ENCODE measurements around the gene ULK4.

- no peak for TF ChIP-seq CTCF (IDR thresholded peaks at IDR 0.05)
- no peak for TF ChIP-seq POLR2AphosphoS5 (IDR thresholded peaks at IDR 0.05; ENCODE audit: low read depth, low read length)
- TF ChIP-seq, protein P1, sequence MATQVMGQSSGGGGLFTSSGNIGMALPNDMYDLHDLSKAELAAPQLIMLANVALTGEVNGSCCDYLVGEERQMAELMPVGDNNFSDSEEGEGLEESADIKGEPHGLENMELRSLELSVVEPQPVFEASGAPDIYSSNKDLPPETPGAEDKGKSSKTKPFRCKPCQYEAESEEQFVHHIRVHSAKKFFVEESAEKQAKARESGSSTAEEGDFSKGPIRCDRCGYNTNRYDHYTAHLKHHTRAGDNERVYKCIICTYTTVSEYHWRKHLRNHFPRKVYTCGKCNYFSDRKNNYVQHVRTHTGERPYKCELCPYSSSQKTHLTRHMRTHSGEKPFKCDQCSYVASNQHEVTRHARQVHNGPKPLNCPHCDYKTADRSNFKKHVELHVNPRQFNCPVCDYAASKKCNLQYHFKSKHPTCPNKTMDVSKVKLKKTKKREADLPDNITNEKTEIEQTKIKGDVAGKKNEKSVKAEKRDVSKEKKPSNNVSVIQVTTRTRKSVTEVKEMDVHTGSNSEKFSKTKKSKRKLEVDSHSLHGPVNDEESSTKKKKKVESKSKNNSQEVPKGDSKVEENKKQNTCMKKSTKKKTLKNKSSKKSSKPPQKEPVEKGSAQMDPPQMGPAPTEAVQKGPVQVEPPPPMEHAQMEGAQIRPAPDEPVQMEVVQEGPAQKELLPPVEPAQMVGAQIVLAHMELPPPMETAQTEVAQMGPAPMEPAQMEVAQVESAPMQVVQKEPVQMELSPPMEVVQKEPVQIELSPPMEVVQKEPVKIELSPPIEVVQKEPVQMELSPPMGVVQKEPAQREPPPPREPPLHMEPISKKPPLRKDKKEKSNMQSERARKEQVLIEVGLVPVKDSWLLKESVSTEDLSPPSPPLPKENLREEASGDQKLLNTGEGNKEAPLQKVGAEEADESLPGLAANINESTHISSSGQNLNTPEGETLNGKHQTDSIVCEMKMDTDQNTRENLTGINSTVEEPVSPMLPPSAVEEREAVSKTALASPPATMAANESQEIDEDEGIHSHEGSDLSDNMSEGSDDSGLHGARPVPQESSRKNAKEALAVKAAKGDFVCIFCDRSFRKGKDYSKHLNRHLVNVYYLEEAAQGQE (IDR thresholded peaks at IDR 0.05; ENCODE audit: insufficient read depth in 1 of 2, low read depth in 2 of 2, low read length in 1 of 2) = no peak
- no peak for TF ChIP-seq TCF7L2 (IDR thresholded peaks at IDR 0.05; ENCODE audit: low read depth, low read length)
Measured at GRCh38 chr3:41478278-41478677, 483.6 kb downstream of the ULK4 start.
